Naive thymus-derived CD8-positive, alpha-beta T cell (primary cell): ENCODE results near the gene TBC1D21. TPM values are rescaled to one million over a fixed set of nuclear protein-coding genes. Genes with fewer than 3 reads are reported as not detected.

ENCODE experiments used
- ATAC-seq, 2 donors: fragments of 150-1000 bp; cut with Tn5 transposase in 1 of 2; sonication (Bioruptor Pico), chemical (Tn5 transposase) in 1 of 2; 1 replicate in 1 of 2; 2 replicates in 1 of 2; pipeline ENCODE4 v1.10.0; 2021; ENCODE audit warnings: mild to moderate bottlenecking in 2 of 2, moderate library complexity in 2 of 2
- POLR2A ChIA-PET: fragments of 350-600 bp; sonication (Branson Sonifier 250); formaldehyde crosslinking; loops from one replicate; lab custom pipeline; 2021; ENCODE audit warnings: antibody characterized with exemption; lab: Charles Lee
- DNase-seq, 10 donors: peaks; one replicate each; pipeline versions ENCODE4 v3.0.0 to v3.0.0-alpha.2; 2020 to 2022
- H3K27ac Mint-ChIP-seq, 10 donors: one replicate each; pipeline ENCODE4 v1.8.0; 2020 to 2022; ENCODE audit warnings: mild to moderate bottlenecking in 10 of 10, mixed read lengths in 10 of 10, moderate library complexity in 4 of 10, inconsistent platforms in 1 of 10
- H3K27me3 Mint-ChIP-seq, 5 donors: one replicate each; pipeline ENCODE4 v1.8.0; 2021 to 2022; ENCODE audit warnings: mixed read lengths in 5 of 5
- H3K36me3 Mint-ChIP-seq, 3 donors: one replicate each; pipeline ENCODE4 v1.8.0; 2020 to 2022; ENCODE audit warnings: mixed read lengths in 3 of 3, mild to moderate bottlenecking in 2 of 3, inconsistent platforms in 1 of 3
- H3K4me1 Mint-ChIP-seq, 4 donors: one replicate each; pipeline ENCODE4 v1.8.0; 2021 to 2022; ENCODE audit warnings: mixed read lengths in 4 of 4
- H3K4me3 Mint-ChIP-seq, 10 donors: one replicate each; pipeline ENCODE4 v1.8.0; 2020 to 2022; ENCODE audit warnings: mild to moderate bottlenecking in 10 of 10, mixed read lengths in 10 of 10, moderate library complexity in 6 of 10, inconsistent platforms in 1 of 10
- H3K9me3 Mint-ChIP-seq, 9 donors: one replicate each; pipeline ENCODE4 v1.8.0; 2020 to 2022; ENCODE audit warnings: mixed read lengths in 9 of 9, mild to moderate bottlenecking in 3 of 9, inconsistent platforms in 1 of 9, moderate library complexity in 1 of 9
- polyA plus RNA-seq, 3 donors: library from polyadenylated mRNA; unstranded; fragments of 300-500 nt; fragmentation: Illumina TruSeq; gene quantifications; one replicate each; pipeline ENCODE4 v1.2.3, GENCODE V29; 2021
- total RNA-seq, 8 experiments: library from RNA in 2 of 8; stranded (reverse) in 2 of 8; gene quantifications; one replicate each; pipeline ENCODE4 v1.2.3 and lab custom pipeline; 2021 to 2026

TBC1D21 gene
- total RNA-seq: not detected
- polyA plus RNA-seq: not detected
- 0 reads per million in 6 experiments for total RNA-seq (lab: John Stamatoyannopoulos, UW)

- H3K4me3 Mint-ChIP-seq: no peak within 1 kb of the TSS
- no peak within 1 kb of the TSS for H3K27ac Mint-ChIP-seq
- no peaks in the 10 kb centered on the region for H3K9me3 Mint-ChIP-seq
- ATAC-seq (no peak), DNase-seq (peak in 1 of 10 donors; percentile 23)
- H3K36me3 Mint-ChIP-seq: no peaks in the 10 kb centered on the region
- H3K4me1 Mint-ChIP-seq: peaks cover 0 to 4% (median 0%) of the 10 kb centered on the region in 4 donors
- POLR2A ChIA-PET: no interaction called here
- H3K27me3 Mint-ChIP-seq: peaks cover 19 to 47% (median 34%) of the 10 kb centered on the region in 5 donors
These were observed at the start of gene TBC1D21 for GRCh38 chr15:73873456-73873855. TBC1D21 (plus strand) TSS chr15:73873564; CDS start chr15:73873710, 146 bp downstream.

GRCh38 chr15:73826711-73827251, 46.6 kb upstream of the TBC1D21 start:
- Mint-ChIP-seq H3K4me3 (no peak overlapping the region), H3K36me3 (no peaks in the 10 kb centered on the region), H3K27me3 (peaks cover 12 to 37% (median 22%) of the 10 kb centered on the region in 5 donors), H3K9me3 (no peaks in the 10 kb centered on the region), H3K4me1 (no peaks in the 10 kb centered on the region), H3K27ac (no peak overlapping the region)
- ATAC-seq (no peak), DNase-seq (no peak)
- POLR2A ChIA-PET: no interaction called here

GRCh38 chr15:73829523-73829922, 43.8 kb upstream of the TBC1D21 start:
- no peak overlapping the region for H3K27ac Mint-ChIP-seq
- no peaks in the 10 kb centered on the region for H3K9me3 Mint-ChIP-seq
- H3K4me1 Mint-ChIP-seq: no peaks in the 10 kb centered on the region
- no peak for ATAC-seq
- H3K4me3 Mint-ChIP-seq: no peak overlapping the region
- no peaks in the 10 kb centered on the region for H3K36me3 Mint-ChIP-seq
- H3K27me3 Mint-ChIP-seq: peaks cover 16 to 54% (median 27%) of the 10 kb centered on the region in 5 donors
- no peak for DNase-seq
- POLR2A ChIA-PET: no interaction called here

- peaks cover 6 to 72% (median 31%) of the 10 kb centered on the region in 5 donors for H3K27me3 Mint-ChIP-seq
These were observed 40.7 kb upstream of the TBC1D21 start for GRCh38 chr15:73832657-73833056.

GRCh38 chr15:73836845-73837244, 36.5 kb upstream of the TBC1D21 start:
- Mint-ChIP-seq H3K27ac (no peak overlapping the region), H3K36me3 (no peaks in the 10 kb centered on the region), H3K4me3 (no peak overlapping the region), H3K4me1 (no peaks in the 10 kb centered on the region), H3K27me3 (peaks cover 5 to 80% (median 34%) of the 10 kb centered on the region in 5 donors), H3K9me3 (no peaks in the 10 kb centered on the region)
- no peak for DNase-seq
- POLR2A ChIA-PET: no interaction called here
- no peak for ATAC-seq

More at GRCh38 chr15:73832657-73833056, 40.7 kb upstream of the TBC1D21 start:
- no peak for ATAC-seq
- H3K4me1 Mint-ChIP-seq: no peaks in the 10 kb centered on the region
- H3K4me3 Mint-ChIP-seq: no peak overlapping the region
- no peak overlapping the region for H3K27ac Mint-ChIP-seq
- POLR2A ChIA-PET: no interaction called here
- DNase-seq: no peak
- no peaks in the 10 kb centered on the region for H3K36me3 Mint-ChIP-seq
- H3K9me3 Mint-ChIP-seq: no peaks in the 10 kb centered on the region

GRCh38 chr15:73838831-73839426, 34.4 kb upstream of the TBC1D21 start:
- POLR2A ChIA-PET: no interaction called here
- Mint-ChIP-seq H3K4me1 (no peaks in the 10 kb centered on the region), H3K36me3 (no peaks in the 10 kb centered on the region), H3K27ac (no peak overlapping the region), H3K9me3 (peaks cover 0 to 3% (median 0%) of the 10 kb centered on the region in 9 donors), H3K27me3 (peaks cover 2 to 68% (median 29%) of the 10 kb centered on the region in 5 donors), H3K4me3 (no peak overlapping the region)
- no peak for ATAC-seq
- DNase-seq: no peak

- POLR2A ChIA-PET: no interaction called here
- no peak overlapping the region for H3K4me3 Mint-ChIP-seq
- H3K27me3 Mint-ChIP-seq: peaks cover 2 to 68% (median 29%) of the 10 kb centered on the region in 5 donors
- H3K9me3 Mint-ChIP-seq: peaks cover 0 to 4% (median 0%) of the 10 kb centered on the region in 9 donors
- no peaks in the 10 kb centered on the region for H3K36me3 Mint-ChIP-seq
- DNase-seq: no peak
- H3K27ac Mint-ChIP-seq: no peak overlapping the region
- ATAC-seq: no peak
- no peaks in the 10 kb centered on the region for H3K4me1 Mint-ChIP-seq
These were observed 33.5 kb upstream of the TBC1D21 start for GRCh38 chr15:73839699-73840377.

- DNase-seq (no peak), ATAC-seq (no peak)
- Mint-ChIP-seq H3K27ac (no peak overlapping the region), H3K4me1 (no peaks in the 10 kb centered on the region), H3K27me3 (peaks cover 2 to 59% (median 20%) of the 10 kb centered on the region in 5 donors), H3K9me3 (peaks cover 0 to 4% (median 0%) of the 10 kb centered on the region in 9 donors), H3K4me3 (no peak overlapping the region), H3K36me3 (no peaks in the 10 kb centered on the region)
- POLR2A ChIA-PET: no interaction called here
These were observed 32.6 kb upstream of the TBC1D21 start for GRCh38 chr15:73840771-73841170.

GRCh38 chr15:73841756-73842725, 31.3 kb upstream of the TBC1D21 start:
- POLR2A ChIA-PET: no interaction called here
- peak overlapping the region in 1 of 10 donors; percentile 22 for H3K4me3 Mint-ChIP-seq
- H3K36me3 Mint-ChIP-seq: no peaks in the 10 kb centered on the region
- DNase-seq (no peak), ATAC-seq (no peak)
- no peak overlapping the region for H3K27ac Mint-ChIP-seq
- no peaks in the 10 kb centered on the region for H3K4me1 Mint-ChIP-seq
- H3K9me3 Mint-ChIP-seq: peaks cover 0 to 4% (median 0%) of the 10 kb centered on the region in 9 donors
- H3K27me3 Mint-ChIP-seq: peaks cover 2 to 46% (median 17%) of the 10 kb centered on the region in 5 donors

- Mint-ChIP-seq H3K9me3 (peaks cover 0 to 4% (median 0%) of the 10 kb centered on the region in 9 donors), H3K36me3 (no peaks in the 10 kb centered on the region), H3K4me3 (no peak overlapping the region), H3K27me3 (peaks cover 3 to 49% (median 17%) of the 10 kb centered on the region in 5 donors), H3K4me1 (peaks cover 0 to 1% (median 0%) of the 10 kb centered on the region in 4 donors), H3K27ac (no peak overlapping the region)
- POLR2A ChIA-PET: no interaction called here
- ATAC-seq (no peak), DNase-seq (no peak)
These were observed 29.6 kb upstream of the TBC1D21 start for GRCh38 chr15:73843787-73844186.

- Mint-ChIP-seq H3K4me1 (peaks cover 0 to 1% (median 0%) of the 10 kb centered on the region in 4 donors), H3K4me3 (no peak overlapping the region)
- POLR2A ChIA-PET: no interaction called here
These were observed 29.0 kb upstream of the TBC1D21 start for GRCh38 chr15:73844356-73844755.

GRCh38 chr15:73845507-73845906, 27.9 kb upstream of the TBC1D21 start:
- ATAC-seq: no peak
- DNase-seq: no peak
- POLR2A ChIA-PET: no interaction called here
- Mint-ChIP-seq H3K9me3 (peaks cover 0 to 4% (median 0%) of the 10 kb centered on the region in 9 donors), H3K27ac (no peak overlapping the region), H3K4me3 (no peak overlapping the region), H3K36me3 (no peaks in the 10 kb centered on the region), H3K4me1 (peaks cover 0 to 1% (median 0%) of the 10 kb centered on the region in 4 donors), H3K27me3 (peaks cover 4 to 36% (median 14%) of the 10 kb centered on the region in 5 donors)

More at GRCh38 chr15:73844356-73844755, 29.0 kb upstream of the TBC1D21 start:
- no peak overlapping the region for H3K27ac Mint-ChIP-seq
- H3K27me3 Mint-ChIP-seq: peaks cover 4 to 48% (median 17%) of the 10 kb centered on the region in 5 donors
- H3K9me3 Mint-ChIP-seq: peaks cover 0 to 4% (median 0%) of the 10 kb centered on the region in 9 donors
- H3K36me3 Mint-ChIP-seq: no peaks in the 10 kb centered on the region
- ATAC-seq: no peak
- DNase-seq: no peak
